Panc1 (cell line): ENCODE data around the gene HMGA1. TPM values are rescaled to one million over a fixed set of nuclear protein-coding genes. Genes with fewer than 3 reads are reported as not detected.

Experiments
- ATAC-seq: fragments of 200-7000 bp; cut with Tn5 transposase; 2 replicates; pipeline ENCODE4 v1.9.1; 2020; ENCODE audit warnings: mild to moderate bottlenecking, moderate library complexity
- BruUV-seq: library from RNA; stranded (reverse); fragments of 400-500 nt; replicated peaks from 2 replicates; lab custom pipeline; 2021; lab: Mats Ljungman, UMichigan
- CTCF ChIA-PET: fragments of 300-600 bp; sonication (Branson Sonifier 250); formaldehyde crosslinking; loops from one replicate; lab custom pipeline; 2022; ENCODE audit warnings: antibody characterized with exemption; lab: Charles Lee
- POLR2A ChIA-PET: fragments of 300-600 bp; sonication (Branson Sonifier 250); formaldehyde crosslinking; loops from one replicate; lab custom pipeline; 2022; ENCODE audit warnings: antibody characterized with exemption; lab: Charles Lee
- DNase-seq: peaks from one replicate; pipeline ENCODE4 v3.0.0-alpha.2; 2010; ENCODE audit warnings: low read depth, low spot score
- H3K27ac ChIP-seq: 2 replicates; pipeline ENCODE4 v1.5.1; 2011; ENCODE audit warnings: mild to moderate bottlenecking, low read length, inconsistent platforms
- H3K27me3 ChIP-seq: fragments of 200-500 bp; sonication (Bioruptor generic); 2 replicates; pipeline ENCODE4 v1.6.0; 2014; ENCODE audit warnings: low read length, inconsistent platforms; ENCODE audit not compliant: control insufficient read depth, insufficient read depth
- H3K36me3 ChIP-seq: fragments of 200-500 bp; sonication (Bioruptor generic); 2 replicates; pipeline ENCODE4 v1.5.1; 2014; ENCODE audit warnings: inconsistent platforms, mild to moderate bottlenecking, low read length, moderate library complexity; ENCODE audit not compliant: control insufficient read depth, insufficient read depth
- H3K4me1 ChIP-seq: 2 replicates; pipeline ENCODE4 v1.5.1; 2011; ENCODE audit warnings: inconsistent platforms, mild to moderate bottlenecking, low read length, moderate library complexity; ENCODE audit not compliant: control insufficient read depth, insufficient read depth
- H3K4me3 ChIP-seq, 2 experiments: 2 replicates each; pipeline ENCODE4 v1.5.1; 2011 to 2012; ENCODE audit warnings: low read depth in 2 of 2, low read length in 2 of 2, mild to moderate bottlenecking in 2 of 2, inconsistent platforms in 1 of 2, moderate library complexity in 1 of 2
- H3K9me3 ChIP-seq: fragments of 200-500 bp; sonication (Bioruptor generic); 2 replicates; pipeline ENCODE4 v1.5.1; 2014; ENCODE audit warnings: low read depth, mild to moderate bottlenecking, inconsistent platforms, low read length, moderate library complexity; ENCODE audit not compliant: control insufficient read depth, insufficient read depth
- REST ChIP-seq, 2 experiments: IDR thresholded peaks; 2 replicates each; pipeline ENCODE4 v1.6.1; 2011 to 2012; ENCODE audit warnings: low read depth in 2 of 2, control low read depth in 1 of 2, low read length in 1 of 2, mild to moderate bottlenecking in 1 of 2, moderate library complexity in 1 of 2; ENCODE audit not compliant: insufficient read depth in 1 of 2
- SIN3A ChIP-seq: IDR thresholded peaks from 2 replicates; pipeline ENCODE4 v1.6.1; 2012; ENCODE audit warnings: low read depth, mild to moderate bottlenecking, low read length, moderate library complexity, borderline replicate concordance; ENCODE audit not compliant: insufficient read depth
- TCF7L2 ChIP-seq: IDR thresholded peaks from 2 replicates; pipeline ENCODE4 v1.6.1; 2011; ENCODE audit warnings: mild to moderate bottlenecking, low read depth, low read length, inconsistent platforms
- in situ Hi-C: cut with HindIII; loops from 2 replicates; pipeline ENCODE4 v1.10.0; 2016; ENCODE audit warnings: low sequenced_read_pairs, low pct_unique_long_range_greater_than_20kb
- intact Hi-C: fragments of 100-400 bp; cut with micrococcal nuclease; formaldehyde crosslinking; loops from one replicate; pipeline ENCODE4 v1.10.0; 2022; ENCODE audit not compliant: unreplicated experiment
- total RNA-seq: library from RNA; stranded (reverse); gene quantifications from one replicate; pipeline ENCODE4 v1.2.1, GENCODE V29; 2021; ENCODE audit not compliant: unreplicated experiment
- TF ChIP-seq, protein P1 (sequence below): fragments of 450-650 bp; IDR thresholded peaks from 2 replicates; pipeline ENCODE4 v1.5.1; 2017; ENCODE audit warnings: mild to moderate bottlenecking

The HMGA1 gene
- total RNA-seq, 1 experiment from 2014 or later, result 444 TPM

GRCh38 chr6:34223956-34224940, 12.4 kb upstream of the HMGA1 start:
- H3K9me3 ChIP-seq, result no peaks in the 10 kb centered on the region
- peaks cover 27% of the 10 kb centered on the region for H3K4me1 ChIP-seq
- H3K27me3 ChIP-seq, result no peaks in the 10 kb centered on the region
- in situ Hi-C loops, result no loop called here
- DNase-seq, result no peak
- BruUV-seq, result TSS peak; percentile 95
- peak overlapping the region; percentile 96 for H3K27ac ChIP-seq
- peak; percentile 95 for ATAC-seq
- intact Hi-C loops, result no loop called here
- H3K4me3 ChIP-seq, result peak overlapping the region; percentile 49 to 67
- TF ChIP-seq SIN3A, result 0 out of 2 replicates have a peak, but pooled peaks have one; percentile 56
- TF ChIP-seq, protein P1, sequence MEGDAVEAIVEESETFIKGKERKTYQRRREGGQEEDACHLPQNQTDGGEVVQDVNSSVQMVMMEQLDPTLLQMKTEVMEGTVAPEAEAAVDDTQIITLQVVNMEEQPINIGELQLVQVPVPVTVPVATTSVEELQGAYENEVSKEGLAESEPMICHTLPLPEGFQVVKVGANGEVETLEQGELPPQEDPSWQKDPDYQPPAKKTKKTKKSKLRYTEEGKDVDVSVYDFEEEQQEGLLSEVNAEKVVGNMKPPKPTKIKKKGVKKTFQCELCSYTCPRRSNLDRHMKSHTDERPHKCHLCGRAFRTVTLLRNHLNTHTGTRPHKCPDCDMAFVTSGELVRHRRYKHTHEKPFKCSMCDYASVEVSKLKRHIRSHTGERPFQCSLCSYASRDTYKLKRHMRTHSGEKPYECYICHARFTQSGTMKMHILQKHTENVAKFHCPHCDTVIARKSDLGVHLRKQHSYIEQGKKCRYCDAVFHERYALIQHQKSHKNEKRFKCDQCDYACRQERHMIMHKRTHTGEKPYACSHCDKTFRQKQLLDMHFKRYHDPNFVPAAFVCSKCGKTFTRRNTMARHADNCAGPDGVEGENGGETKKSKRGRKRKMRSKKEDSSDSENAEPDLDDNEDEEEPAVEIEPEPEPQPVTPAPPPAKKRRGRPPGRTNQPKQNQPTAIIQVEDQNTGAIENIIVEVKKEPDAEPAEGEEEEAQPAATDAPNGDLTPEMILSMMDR, result no peak
- ChIA-PET CTCF (interaction anchor here (1.0 kb wide), 1 partner anchor 29 kb away, joined by 3 read pairs; no protein-coding TSS in a partner anchor), POLR2A (interaction anchor here (0.6 kb wide), 2 partner anchors 13 to 17 kb away, joined by 3 to 9 read pairs; partner anchors contain the start of gene HMGA1)
- H3K36me3 ChIP-seq, result no peaks in the 10 kb centered on the region

GRCh38 chr6:34225551-34225950, 11.1 kb upstream of the HMGA1 start:
- Histone ChIP-seq H3K27ac (no peak overlapping the region), H3K4me3 (no peak overlapping the region), H3K4me1 (peaks cover 29% of the 10 kb centered on the region), H3K9me3 (no peaks in the 10 kb centered on the region), H3K27me3 (no peaks in the 10 kb centered on the region), H3K36me3 (no peaks in the 10 kb centered on the region)
- CTCF ChIA-PET, result no interaction called here
- in situ Hi-C loops, result no loop called here
- no TSS peak for BruUV-seq
- DNase-seq (no peak), ATAC-seq (no peak)
- intact Hi-C loops, result no loop called here
- POLR2A ChIA-PET, result no interaction called here
- TF ChIP-seq, protein P1, result no peak
- TF ChIP-seq TCF7L2 (no peak), REST (IDR thresholded peaks at IDR 0.05; ENCODE audit: insufficient read depth in 1 of 2, low read depth in 2 of 2, low read length in 1 of 2) (no peak)
